ENCODE measurements around the gene NOPCHAP1. TPM values are rescaled to one million over a fixed set of nuclear protein-coding genes. Genes with fewer than 3 reads are reported as not detected.
A peak's percentile ranks its signal among the peaks of the same experiment; 100 is the strongest.

The NOPCHAP1 gene
- polyA plus RNA-seq, 4 donors, result 5.4 to 10.7 (median 7.7) TPM

DNA sequence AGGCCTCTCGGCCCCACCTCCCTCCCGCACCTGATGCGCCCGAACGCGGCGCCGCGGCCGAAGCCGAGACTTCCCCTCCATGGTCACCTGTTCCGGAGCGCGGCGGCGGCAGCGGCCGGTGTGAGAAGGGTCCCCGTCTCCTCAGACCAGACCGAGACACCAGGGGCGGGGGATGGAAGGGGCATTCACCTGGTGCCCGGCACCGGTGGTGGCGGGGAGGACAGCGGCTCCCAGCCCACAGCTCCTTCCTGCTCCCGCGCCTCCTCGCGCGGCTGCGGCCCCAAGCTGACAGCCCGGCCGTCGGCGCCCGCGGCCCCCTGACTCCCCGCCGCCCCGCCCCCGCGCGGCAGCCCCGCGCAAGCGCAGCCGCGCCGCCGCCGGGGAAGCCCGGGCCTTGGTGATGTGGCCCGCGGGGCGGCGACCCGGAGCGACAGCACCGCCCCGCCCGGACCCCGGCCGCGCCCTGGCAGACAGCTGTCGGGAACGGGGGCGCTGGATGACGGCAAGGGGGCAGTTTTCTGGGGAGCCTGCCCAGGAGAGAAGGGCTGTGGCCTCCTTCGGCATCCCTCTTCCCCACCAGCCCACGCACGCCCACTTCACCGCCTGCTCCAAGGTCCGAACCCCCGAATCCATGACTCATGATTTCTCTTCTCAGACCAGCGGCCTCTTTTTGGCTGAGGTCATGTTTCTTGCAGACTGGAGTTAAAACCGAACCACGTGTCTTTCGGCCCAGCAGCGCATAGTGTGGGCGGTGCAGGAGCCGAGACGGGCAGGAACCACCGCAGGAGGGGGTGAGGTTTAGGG, 27.9 kb upstream of the NOPCHAP1 start, which contains the start of gene SLC41A2:
TSS of gene SLC41A2 (minus strand) at position 290 of the 804 bp plus-strand sequence. CDS start 29,763 bp downstream, outside the sequence.
- H3K4me3 ChIP-seq (ENCODE audit: low read depth in 1 of 3, low read length in 3 of 3), result peak within 1 kb of the TSS; percentile 52 to 85 (median 56)
- DNase-seq (peak; percentile 70 to 92), FAIRE-seq (no peak)
- no peaks in the 10 kb centered on the region for H3K36me3 ChIP-seq (ENCODE audit: control insufficient read depth in 3 of 3, insufficient read depth in 2 of 3, low read depth in 1 of 3, low read length in 3 of 3)
- peak within 1 kb of the TSS in 2 of 3 donors; percentile 88 to 93 for H3K27ac ChIP-seq (ENCODE audit: low read depth in 1 of 3, low read length in 2 of 3)
- no peaks in the 10 kb centered on the region for H3K9me3 ChIP-seq (ENCODE audit: control insufficient read depth in 2 of 2, insufficient read depth in 1 of 2, low read depth in 1 of 2, low read length in 1 of 2)
- WGBS, 3 donors, result 0 to 1% (median 1%) methylated on average over 27 to 83 of the region's 83 CpGs
- peaks cover 0 to 51% (median 0%) of the 10 kb centered on the region in 3 donors for H3K27me3 ChIP-seq (ENCODE audit: control insufficient read depth in 3 of 3, insufficient read depth in 3 of 3, low read length in 3 of 3)
- H3K4me1 ChIP-seq (ENCODE audit: control insufficient read depth in 3 of 3, insufficient read depth in 2 of 3, low read depth in 1 of 3, low read length in 2 of 3), result peaks cover 6 to 12% (median 6%) of the 10 kb centered on the region in 3 donors

- FAIRE-seq (no peak), DNase-seq (no peak)
- Histone ChIP-seq H3K27ac (ENCODE audit: low read depth in 1 of 3, low read length in 2 of 3) (peak overlapping the region in 2 of 3 donors; percentile 88 to 90), H3K27me3 (ENCODE audit: control insufficient read depth in 3 of 3, insufficient read depth in 3 of 3, low read length in 3 of 3) (peaks cover 0 to 54% (median 0%) of the 10 kb centered on the region in 3 donors), H3K4me1 (ENCODE audit: control insufficient read depth in 3 of 3, insufficient read depth in 2 of 3, low read depth in 1 of 3, low read length in 2 of 3) (peaks cover 5 to 12% (median 6%) of the 10 kb centered on the region in 3 donors), H3K4me3 (ENCODE audit: low read depth in 1 of 3, low read length in 3 of 3) (peak overlapping the region in 2 of 3 donors; percentile 53 to 85), H3K9me3 (ENCODE audit: control insufficient read depth in 2 of 2, insufficient read depth in 1 of 2, low read depth in 1 of 2, low read length in 1 of 2) (no peaks in the 10 kb centered on the region), H3K36me3 (ENCODE audit: control insufficient read depth in 3 of 3, insufficient read depth in 2 of 3, low read depth in 1 of 3, low read length in 3 of 3) (no peaks in the 10 kb centered on the region)
- 9 to 44% (median 26%) methylated on average over 14 of the region's 14 CpGs for WGBS, 3 donors
These were observed 27.2 kb upstream of the NOPCHAP1 start for GRCh38 chr12:104958805-104959334.

GRCh38 chr12:104959335-104959841, 26.7 kb upstream of the NOPCHAP1 start:
- Histone ChIP-seq H3K4me3 (ENCODE audit: low read depth in 1 of 3, low read length in 3 of 3) (peak overlapping the region in 1 of 3 donors; percentile 85), H3K27ac (ENCODE audit: low read depth in 1 of 3, low read length in 2 of 3) (peak overlapping the region in 2 of 3 donors; percentile 88 to 90), H3K9me3 (ENCODE audit: control insufficient read depth in 2 of 2, insufficient read depth in 1 of 2, low read depth in 1 of 2, low read length in 1 of 2) (no peaks in the 10 kb centered on the region), H3K36me3 (ENCODE audit: control insufficient read depth in 3 of 3, insufficient read depth in 2 of 3, low read depth in 1 of 3, low read length in 3 of 3) (no peaks in the 10 kb centered on the region), H3K4me1 (ENCODE audit: control insufficient read depth in 3 of 3, insufficient read depth in 2 of 3, low read depth in 1 of 3, low read length in 2 of 3) (peaks cover 5 to 12% (median 6%) of the 10 kb centered on the region in 3 donors), H3K27me3 (ENCODE audit: control insufficient read depth in 3 of 3, insufficient read depth in 3 of 3, low read length in 3 of 3) (peaks cover 0 to 57% (median 0%) of the 10 kb centered on the region in 3 donors)
- DNase-seq (peak; percentile 27 to 89), FAIRE-seq (no peak)
- WGBS, 3 donors, result 4 to 31% (median 24%) methylated on average over 2 of the region's 2 CpGs

DNA sequence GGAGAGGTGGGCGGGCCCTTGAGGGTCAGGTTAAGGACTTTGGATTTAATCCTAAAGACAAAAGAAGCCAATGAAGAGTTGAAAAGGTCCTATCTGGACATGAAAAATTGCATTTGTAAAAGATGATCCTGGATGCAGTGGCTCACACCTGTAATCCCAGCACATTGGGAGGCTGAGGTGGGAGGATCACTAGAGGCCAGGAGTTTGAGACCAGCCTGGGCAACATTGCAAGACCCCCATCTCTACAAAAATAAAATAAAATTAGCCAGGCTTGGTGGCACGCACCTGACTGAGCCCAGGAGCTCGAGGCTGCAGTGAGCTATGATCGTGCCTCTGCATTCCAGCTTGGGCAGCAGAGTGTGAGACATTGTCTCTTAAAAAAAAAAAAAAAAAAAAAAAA, 25.7 kb upstream of the NOPCHAP1 start:
- FAIRE-seq (no peak), DNase-seq (no peak)
- H3K27me3 ChIP-seq (ENCODE audit: control insufficient read depth in 3 of 3, insufficient read depth in 3 of 3, low read length in 3 of 3), result peaks cover 0 to 50% (median 0%) of the 10 kb centered on the region in 3 donors
- H3K36me3 ChIP-seq (ENCODE audit: control insufficient read depth in 3 of 3, insufficient read depth in 2 of 3, low read depth in 1 of 3, low read length in 3 of 3), result no peaks in the 10 kb centered on the region
- no peak overlapping the region for H3K4me3 ChIP-seq (ENCODE audit: low read depth in 1 of 3, low read length in 3 of 3)
- H3K4me1 ChIP-seq (ENCODE audit: control insufficient read depth in 3 of 3, insufficient read depth in 2 of 3, low read depth in 1 of 3, low read length in 2 of 3), result peaks cover 5 to 12% (median 6%) of the 10 kb centered on the region in 3 donors
- H3K27ac ChIP-seq (ENCODE audit: low read depth in 1 of 3, low read length in 2 of 3), result no peak overlapping the region
- 97 to 98% (median 97%) methylated on average over 4 of the region's 4 CpGs for WGBS, 3 donors
- no peaks in the 10 kb centered on the region for H3K9me3 ChIP-seq (ENCODE audit: control insufficient read depth in 2 of 2, insufficient read depth in 1 of 2, low read depth in 1 of 2, low read length in 1 of 2)

DNA sequence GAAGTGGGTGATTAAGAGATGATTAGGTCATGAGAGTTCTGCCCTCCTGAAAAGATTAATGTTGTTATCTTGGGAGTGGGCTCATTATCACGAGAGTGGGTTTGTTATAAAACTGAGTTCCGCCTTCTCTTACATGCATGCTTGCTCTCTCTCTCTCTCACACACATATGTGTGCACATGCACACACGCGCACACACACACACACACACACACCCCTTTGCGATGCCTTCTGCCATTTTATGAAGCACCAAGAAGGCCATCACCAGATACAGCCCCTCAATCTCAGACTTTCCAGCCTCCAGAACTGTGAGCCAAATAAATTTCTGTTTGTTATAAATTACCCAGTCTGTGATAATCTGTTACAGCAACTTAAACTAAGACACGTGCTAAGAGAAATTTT, 22.4 kb upstream of the NOPCHAP1 start:
- Histone ChIP-seq H3K4me3 (ENCODE audit: low read depth in 1 of 3, low read length in 3 of 3) (no peak overlapping the region), H3K27me3 (ENCODE audit: control insufficient read depth in 3 of 3, insufficient read depth in 3 of 3, low read length in 3 of 3) (peaks cover 0 to 33% (median 0%) of the 10 kb centered on the region in 3 donors), H3K9me3 (ENCODE audit: control insufficient read depth in 2 of 2, insufficient read depth in 1 of 2, low read depth in 1 of 2, low read length in 1 of 2) (peaks cover 0 to 3% of the 10 kb centered on the region in 2 donors), H3K27ac (ENCODE audit: low read depth in 1 of 3, low read length in 2 of 3) (no peak overlapping the region), H3K36me3 (ENCODE audit: control insufficient read depth in 3 of 3, insufficient read depth in 2 of 3, low read depth in 1 of 3, low read length in 3 of 3) (no peaks in the 10 kb centered on the region), H3K4me1 (ENCODE audit: control insufficient read depth in 3 of 3, insufficient read depth in 2 of 3, low read depth in 1 of 3, low read length in 2 of 3) (peaks cover 5 to 12% (median 6%) of the 10 kb centered on the region in 3 donors)
- no peak for DNase-seq
- 70 to 81% (median 79%) methylated on average over 6 of the region's 6 CpGs for WGBS, 3 donors
- FAIRE-seq, result no peak

GRCh38 chr12:104964167-104964855, 21.8 kb upstream of the NOPCHAP1 start:
- no peak overlapping the region for H3K4me3 ChIP-seq (ENCODE audit: low read depth in 1 of 3, low read length in 3 of 3)
- H3K27me3 ChIP-seq (ENCODE audit: control insufficient read depth in 3 of 3, insufficient read depth in 3 of 3, low read length in 3 of 3), result peaks cover 0 to 28% (median 0%) of the 10 kb centered on the region in 3 donors
- 65 to 79% (median 79%) methylated on average over 8 of the region's 8 CpGs for WGBS, 3 donors
- H3K9me3 ChIP-seq (ENCODE audit: control insufficient read depth in 2 of 2, insufficient read depth in 1 of 2, low read depth in 1 of 2, low read length in 1 of 2), result peaks cover 0 to 3% of the 10 kb centered on the region in 2 donors
- DNase-seq (no peak), FAIRE-seq (no peak)
- H3K36me3 ChIP-seq (ENCODE audit: control insufficient read depth in 3 of 3, insufficient read depth in 2 of 3, low read depth in 1 of 3, low read length in 3 of 3), result no peaks in the 10 kb centered on the region
- H3K27ac ChIP-seq (ENCODE audit: low read depth in 1 of 3, low read length in 2 of 3), result no peak overlapping the region
- peaks cover 4 to 7% (median 6%) of the 10 kb centered on the region in 3 donors for H3K4me1 ChIP-seq (ENCODE audit: control insufficient read depth in 3 of 3, insufficient read depth in 2 of 3, low read depth in 1 of 3, low read length in 2 of 3)

DNA sequence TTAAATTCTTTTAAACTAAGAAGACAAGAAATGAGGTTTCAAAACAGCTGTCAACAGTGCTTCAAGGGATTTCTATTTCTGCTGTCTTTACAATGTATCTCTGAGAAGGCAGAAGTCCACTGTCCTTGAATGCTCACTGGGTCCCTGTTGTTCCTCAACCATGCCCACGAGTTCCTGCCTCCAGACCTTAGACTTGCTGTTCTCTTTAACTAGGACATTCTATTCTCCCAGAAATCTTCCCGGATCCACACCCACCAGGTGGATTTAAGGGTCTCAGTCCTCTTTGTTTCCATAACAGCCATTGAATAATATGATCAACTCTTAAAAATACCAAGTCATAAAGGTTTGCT, 21.3 kb upstream of the NOPCHAP1 start:
- Histone ChIP-seq H3K36me3 (ENCODE audit: control insufficient read depth in 3 of 3, insufficient read depth in 2 of 3, low read depth in 1 of 3, low read length in 3 of 3) (no peaks in the 10 kb centered on the region), H3K27me3 (ENCODE audit: control insufficient read depth in 3 of 3, insufficient read depth in 3 of 3, low read length in 3 of 3) (peaks cover 0 to 27% (median 0%) of the 10 kb centered on the region in 3 donors), H3K4me3 (ENCODE audit: low read depth in 1 of 3, low read length in 3 of 3) (no peak overlapping the region), H3K9me3 (ENCODE audit: control insufficient read depth in 2 of 2, insufficient read depth in 1 of 2, low read depth in 1 of 2, low read length in 1 of 2) (peaks cover 0 to 3% of the 10 kb centered on the region in 2 donors), H3K4me1 (ENCODE audit: control insufficient read depth in 3 of 3, insufficient read depth in 2 of 3, low read depth in 1 of 3, low read length in 2 of 3) (peaks cover 0 to 3% (median 3%) of the 10 kb centered on the region in 3 donors), H3K27ac (ENCODE audit: low read depth in 1 of 3, low read length in 2 of 3) (no peak overlapping the region)
- 65 to 66% (median 66%) methylated on average over 2 of the region's 2 CpGs for WGBS, 3 donors
- FAIRE-seq, result no peak
- no peak for DNase-seq

DNA sequence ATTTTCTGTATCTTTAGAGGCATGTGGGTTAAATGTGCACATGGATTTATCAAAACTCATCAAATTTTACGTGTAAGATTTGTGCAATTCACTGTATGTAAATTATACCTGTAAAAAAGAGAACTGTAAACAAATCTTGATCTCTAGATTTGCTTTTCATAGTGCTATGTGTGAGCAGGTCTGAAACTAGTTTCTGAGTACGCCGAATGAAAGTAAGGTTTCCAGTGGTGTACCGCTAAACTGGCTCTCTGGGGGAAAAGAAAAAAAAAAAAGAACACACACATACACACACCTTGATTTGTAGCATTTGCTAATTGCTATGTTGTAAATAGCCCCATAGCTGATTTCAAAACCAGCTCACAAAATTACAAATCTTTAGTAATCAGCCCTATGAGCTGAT, 19.4 kb upstream of the NOPCHAP1 start:
- H3K9me3 ChIP-seq (ENCODE audit: control insufficient read depth in 2 of 2, insufficient read depth in 1 of 2, low read depth in 1 of 2, low read length in 1 of 2), result peaks cover 0 to 3% of the 10 kb centered on the region in 2 donors
- FAIRE-seq (no peak), DNase-seq (no peak)
- no peak overlapping the region for H3K27ac ChIP-seq (ENCODE audit: low read depth in 1 of 3, low read length in 2 of 3)
- H3K27me3 ChIP-seq (ENCODE audit: control insufficient read depth in 3 of 3, insufficient read depth in 3 of 3, low read length in 3 of 3), result peaks cover 0 to 12% (median 0%) of the 10 kb centered on the region in 3 donors
- no peak overlapping the region for H3K4me3 ChIP-seq (ENCODE audit: low read depth in 1 of 3, low read length in 3 of 3)
- H3K4me1 ChIP-seq (ENCODE audit: control insufficient read depth in 3 of 3, insufficient read depth in 2 of 3, low read depth in 1 of 3, low read length in 2 of 3), result no peaks in the 10 kb centered on the region
- 80 to 96% (median 87%) methylated on average over 4 of the region's 4 CpGs for WGBS, 3 donors
- no peaks in the 10 kb centered on the region for H3K36me3 ChIP-seq (ENCODE audit: control insufficient read depth in 3 of 3, insufficient read depth in 2 of 3, low read depth in 1 of 3, low read length in 3 of 3)

All from small intestine (tissue), 7 donors.